GM10847 (cell line): ENCODE data around the gene PLEKHB2.

Experiments
- POLR2A ChIP-seq: IDR thresholded peaks from 2 replicates; pipeline ENCODE4 v1.6.1; 2011; ENCODE audit not compliant: insufficient read length; ENCODE audit errors: extremely low read depth

The PLEKHB2 gene

DNA sequence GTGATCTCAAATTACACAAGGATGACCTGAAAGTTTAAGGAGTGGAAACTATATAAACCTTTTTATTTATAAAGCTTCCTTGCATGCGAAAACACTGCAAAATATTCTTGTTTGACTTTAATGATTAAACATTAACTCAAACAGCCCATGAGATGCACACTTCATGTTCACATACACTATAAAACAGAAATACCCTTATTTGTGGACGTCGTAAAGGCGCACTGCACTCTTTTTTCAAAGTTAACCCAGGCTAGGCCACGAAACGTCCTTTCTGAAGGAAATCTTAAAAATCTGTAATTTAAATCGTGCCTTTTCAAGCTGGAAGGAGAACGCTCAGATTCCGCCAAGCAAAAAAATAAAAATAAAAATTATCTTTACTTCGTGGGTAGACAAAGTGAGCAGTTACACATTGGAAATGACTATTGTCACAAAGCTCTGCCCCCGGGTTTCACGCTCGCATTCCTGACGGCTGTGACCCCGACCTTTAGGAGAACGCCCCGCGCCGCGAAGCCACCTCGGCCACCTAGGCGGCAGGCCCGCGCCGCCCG, 12.6 kb upstream of the PLEKHB2 start:
- no peak for TF ChIP-seq POLR2A

GRCh38 chr2:131093006-131093695, 12.0 kb upstream of the PLEKHB2 start, which contains the start of gene FAM168B:
FAM168B (minus strand) TSS chr2:131093460; CDS start chr2:131082646, 10,814 bp downstream.
- TF ChIP-seq POLR2A, result peak; percentile 90

DNA sequence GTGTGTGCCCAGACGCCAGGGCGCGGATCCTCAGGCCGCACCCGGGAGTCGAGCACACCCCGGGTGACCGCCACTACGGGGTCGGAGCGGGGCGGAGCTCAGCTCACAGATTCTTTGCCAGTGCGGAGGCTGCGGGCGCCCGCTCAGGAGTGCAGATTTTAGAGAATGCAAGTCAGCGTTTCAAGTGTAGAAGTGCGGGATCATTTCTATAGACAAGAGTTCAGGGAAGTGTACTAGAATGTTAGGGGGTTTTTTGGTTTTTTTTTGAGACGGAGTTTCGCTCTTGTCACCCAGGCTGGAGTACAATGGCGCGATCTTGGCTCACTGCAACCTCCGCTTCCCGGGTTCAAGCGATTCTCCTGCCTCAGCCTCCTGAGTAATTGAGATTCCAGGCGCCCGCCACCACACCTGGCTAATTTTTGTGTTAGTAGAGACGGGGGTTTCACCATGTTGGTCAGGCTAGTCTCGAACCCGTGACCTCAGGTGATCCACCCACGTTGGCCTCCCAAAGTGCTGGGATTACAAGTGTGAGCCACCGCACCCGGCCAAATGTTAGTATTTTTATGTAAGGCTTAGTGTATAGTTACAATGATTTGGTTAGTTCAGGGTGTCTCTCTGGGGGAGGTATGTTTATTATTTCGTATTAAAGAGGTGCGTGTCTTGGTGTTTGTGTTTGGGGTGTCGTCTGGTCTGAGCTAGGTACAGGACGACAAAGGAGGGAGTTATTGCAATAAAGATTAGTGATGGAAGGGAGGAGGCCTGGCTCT, 11.3 kb upstream of the PLEKHB2 start:
- no peak for TF ChIP-seq POLR2A

DNA sequence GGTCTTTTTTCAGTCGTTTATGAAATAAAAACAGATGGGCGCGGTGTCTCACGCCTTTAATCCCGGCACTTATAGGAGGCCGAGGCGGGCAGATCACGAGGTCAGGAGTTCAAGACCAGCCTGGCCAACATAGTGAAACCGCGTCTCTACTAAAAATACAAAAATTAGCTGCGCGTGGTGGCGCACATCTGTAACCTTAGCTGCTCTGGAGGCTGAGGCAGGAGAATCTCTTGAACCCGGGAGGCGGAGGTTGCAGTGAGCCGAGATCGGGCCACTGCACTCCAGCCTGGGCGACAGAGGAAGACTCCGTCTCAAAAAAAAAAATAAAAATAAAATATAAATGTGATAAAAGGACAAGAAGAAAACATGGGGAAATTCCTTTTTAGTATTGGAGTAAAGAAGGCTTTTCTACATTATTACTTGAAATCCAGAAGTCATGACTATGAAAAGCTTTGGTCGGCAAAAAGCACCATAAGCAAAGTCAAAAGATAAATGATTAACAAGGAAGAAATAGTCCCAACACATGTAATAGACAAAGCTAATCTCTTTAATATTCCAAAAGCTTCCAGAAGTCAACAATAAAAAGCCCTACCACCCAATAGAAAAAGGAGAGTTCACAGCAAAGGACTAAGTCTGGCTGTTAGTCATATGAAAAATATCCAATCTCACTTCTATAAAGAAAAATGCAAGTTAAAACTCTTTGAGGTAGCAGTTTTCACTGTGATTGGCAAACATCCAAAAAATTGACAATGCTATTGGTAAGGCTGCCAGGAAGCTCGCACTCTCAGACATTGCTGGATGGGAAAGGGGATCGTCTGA, 10.5 kb upstream of the PLEKHB2 start:
- TF ChIP-seq POLR2A, result no peak

- TF ChIP-seq POLR2A, result no peak
These were observed 2.0 kb upstream of the PLEKHB2 start for GRCh38 chr2:131103165-131103564.

DNA sequence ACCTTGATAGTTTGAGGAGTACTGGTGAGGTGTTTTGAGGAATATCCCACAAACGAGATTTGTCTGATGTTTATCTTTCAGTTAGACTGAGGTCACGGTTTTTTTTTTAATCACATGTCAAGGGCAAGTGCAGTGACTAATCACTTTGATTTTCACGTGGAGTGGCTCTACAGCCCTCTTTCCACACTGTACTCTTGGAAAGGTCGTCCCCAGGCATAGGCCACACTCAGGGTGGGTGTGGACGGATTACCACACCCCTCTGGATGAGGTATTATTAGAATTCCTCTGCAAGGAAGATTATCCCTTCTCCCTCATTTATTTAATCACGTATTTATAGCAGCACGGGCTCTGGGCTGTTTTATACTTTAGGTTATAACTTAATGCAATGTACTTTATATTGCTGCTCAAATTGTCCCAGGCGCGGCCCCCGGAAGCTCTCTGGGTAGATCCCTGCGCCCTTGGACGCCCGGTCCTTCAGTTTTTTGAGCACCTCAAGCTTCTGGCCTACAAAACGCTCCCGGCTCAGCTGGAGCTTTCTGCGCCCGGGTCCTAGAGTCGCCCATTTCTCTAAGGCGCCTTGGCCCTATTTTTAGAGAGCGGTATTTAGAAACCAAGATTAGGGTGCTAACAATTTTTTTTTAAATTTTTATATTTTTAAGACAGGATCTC, 515 bp upstream of the PLEKHB2 start:
- TF ChIP-seq POLR2A, result no peak

DNA sequence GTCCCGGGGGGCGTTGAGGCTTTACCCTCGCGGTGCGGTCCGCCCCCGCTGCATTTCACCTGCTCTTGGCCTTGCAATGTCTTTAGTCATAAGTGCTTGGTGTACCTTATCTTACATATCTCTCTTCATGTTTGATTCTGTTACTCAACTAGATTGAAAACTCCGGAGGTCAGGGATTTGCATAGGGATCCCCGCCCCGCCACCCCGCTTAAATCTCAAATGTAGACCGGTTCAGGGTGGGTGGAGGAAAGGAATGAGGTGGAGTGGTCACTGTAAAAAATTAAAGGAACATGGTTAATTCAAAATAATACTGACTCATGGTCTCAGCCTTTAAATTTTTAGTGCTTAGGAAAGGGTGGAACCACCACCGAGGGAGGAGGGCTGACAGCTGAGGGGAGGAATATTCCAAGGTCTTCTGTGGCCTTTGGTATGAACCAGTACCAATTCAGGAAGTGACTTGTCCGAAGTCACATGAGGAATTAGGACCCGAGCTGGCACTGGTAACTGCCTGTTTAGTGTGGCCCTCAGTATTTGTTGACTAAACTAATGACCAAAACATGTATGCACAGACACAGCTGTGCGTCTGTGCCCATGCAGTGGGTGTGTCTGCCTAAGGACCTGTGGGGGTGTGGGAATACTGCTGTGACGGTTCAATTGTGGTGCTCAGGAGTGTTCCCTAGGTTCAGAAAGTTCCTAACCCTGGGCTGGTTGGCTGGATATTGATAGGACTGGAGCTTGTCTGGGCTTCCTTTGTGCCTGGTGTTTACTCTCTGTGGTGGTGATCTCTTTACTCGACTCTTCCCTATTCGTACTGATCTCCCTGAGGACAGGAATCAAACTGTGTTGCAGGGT, 1.0 kb downstream of the PLEKHB2 start:
- no peak for TF ChIP-seq POLR2A

DNA sequence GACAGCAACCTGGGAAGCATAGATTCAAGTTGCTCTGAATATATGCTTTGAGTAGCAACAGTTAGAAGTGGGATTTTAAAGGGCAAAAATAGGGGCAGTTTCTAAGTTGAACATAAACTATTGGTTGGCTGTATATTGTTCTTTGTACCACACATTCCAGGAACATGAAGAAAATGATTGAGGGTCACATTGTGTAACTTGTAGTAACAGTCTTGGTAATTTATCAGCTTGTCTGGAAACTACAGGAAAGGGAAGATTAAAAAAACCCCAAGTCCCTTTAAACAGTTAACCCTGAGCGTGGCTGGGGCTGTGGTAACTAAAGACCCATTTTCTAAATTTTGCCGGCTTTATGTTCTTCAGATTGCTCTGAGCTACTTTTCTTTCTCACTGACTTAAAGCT, 7.4 kb downstream of the PLEKHB2 start:
- no peak for TF ChIP-seq POLR2A

DNA sequence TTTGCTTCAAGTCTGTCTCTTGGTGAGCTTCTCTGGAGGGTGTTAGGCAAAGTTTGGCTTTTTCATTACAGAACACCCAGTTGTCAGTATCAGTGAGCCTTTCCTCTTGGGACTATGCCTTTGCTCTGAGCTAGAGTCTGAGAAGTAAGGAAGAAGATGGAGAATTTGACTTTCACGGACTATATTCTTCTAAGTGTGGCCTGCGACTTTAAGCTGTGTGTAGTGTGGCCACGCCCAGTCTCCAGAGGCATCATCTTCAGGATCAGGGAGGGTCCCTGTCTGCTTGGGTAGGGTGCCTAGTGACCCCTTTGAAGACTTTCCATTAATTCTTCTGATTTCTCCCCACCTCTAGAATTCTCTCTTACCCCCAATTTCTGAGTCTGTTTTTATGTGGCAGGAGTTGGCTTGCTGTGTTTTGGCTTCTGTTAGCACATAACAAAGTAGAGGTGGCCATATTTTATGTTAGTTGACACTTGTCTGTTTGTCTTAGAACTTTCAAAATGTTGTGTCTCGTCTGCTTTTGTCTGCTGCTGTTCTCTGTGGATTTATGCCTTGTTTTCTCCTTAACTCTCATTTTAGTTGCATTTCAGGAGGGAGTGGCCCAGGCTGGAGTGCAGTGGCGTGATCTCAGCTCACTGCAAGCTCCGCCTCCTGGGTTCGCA, 8.6 kb downstream of the PLEKHB2 start:
- TF ChIP-seq POLR2A, result no peak

- TF ChIP-seq POLR2A, result no peak
These were observed 10.6 kb downstream of the PLEKHB2 start for GRCh38 chr2:131115752-131116151.

DNA sequence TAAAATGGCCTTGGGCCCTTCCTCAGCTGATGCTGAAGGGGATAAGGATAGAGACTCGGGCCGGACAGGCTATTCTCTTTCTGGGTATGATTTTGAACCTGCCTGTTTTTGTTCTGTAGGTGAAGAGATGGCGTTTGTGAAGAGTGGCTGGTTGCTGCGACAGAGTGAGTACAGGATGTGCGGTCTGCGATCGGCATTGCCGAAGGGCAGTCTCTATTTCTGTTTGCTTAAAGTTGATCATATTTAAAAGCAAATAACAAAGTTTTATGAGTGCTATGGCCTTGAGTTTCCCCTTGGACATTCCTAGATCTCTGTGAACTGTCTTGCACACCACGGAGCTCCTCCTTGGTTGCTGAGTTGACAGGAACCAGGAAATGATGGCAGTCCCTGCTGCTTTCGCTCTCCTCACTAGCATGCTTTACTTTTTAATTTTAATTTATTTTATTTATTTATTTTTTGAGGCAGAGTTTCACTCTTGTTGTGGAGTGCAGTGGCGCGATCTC, 15.7 kb downstream of the PLEKHB2 start:
- no peak for TF ChIP-seq POLR2A

GRCh38 chr2:131121464-131121863, 16.3 kb downstream of the PLEKHB2 start:
- no peak for TF ChIP-seq POLR2A

DNA sequence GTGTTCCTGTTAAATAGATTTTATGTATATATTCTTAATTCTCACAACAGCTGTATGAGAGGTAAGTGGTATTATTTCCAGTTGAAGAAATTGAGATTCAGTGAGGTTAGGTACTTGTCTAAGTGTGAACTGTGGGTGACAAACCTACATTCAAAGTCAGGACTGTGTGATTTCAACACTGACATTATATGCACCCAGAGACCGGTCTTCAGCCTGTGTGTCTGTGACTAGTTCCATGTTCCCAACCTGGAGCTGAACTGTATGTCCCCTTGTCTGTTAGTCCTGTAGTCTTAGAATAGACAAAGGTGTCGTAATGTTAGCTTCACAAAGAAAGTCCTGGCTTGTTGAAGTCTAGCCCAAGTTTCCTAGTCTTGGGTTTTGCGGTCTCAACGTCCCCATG, 17.4 kb downstream of the PLEKHB2 start:
- no peak for TF ChIP-seq POLR2A
